Chondrocyte (in vitro differentiated cells): Measurements from ENCODE around the gene GIT1. TPM values are rescaled to one million over a fixed set of nuclear protein-coding genes. Genes with fewer than 3 reads are reported as not detected.

Experiments
- DNase-seq: peaks from one replicate; pipeline ENCODE4 v3.0.0; 2021; ENCODE audit warnings: mixed read lengths, low spot score
- H3K27ac Mint-ChIP-seq: one replicate; pipeline ENCODE4 v1.8.0; 2021; ENCODE audit warnings: mild to moderate bottlenecking, moderate library complexity, mixed read lengths; ENCODE audit not compliant: unreplicated experiment
- H3K27me3 Mint-ChIP-seq: 2 replicates; pipeline ENCODE4 v1.8.0; 2021; ENCODE audit warnings: low read depth, mixed read lengths
- H3K36me3 Mint-ChIP-seq: 2 replicates; pipeline ENCODE4 v1.8.0; 2021; ENCODE audit warnings: low read depth, mixed read lengths
- H3K4me1 Mint-ChIP-seq: 2 replicates; pipeline ENCODE4 v1.8.0; 2021; ENCODE audit warnings: low read depth, mild to moderate bottlenecking, mixed read lengths
- H3K4me3 Mint-ChIP-seq: one replicate; pipeline ENCODE4 v1.8.0; 2021; ENCODE audit warnings: mild to moderate bottlenecking, moderate library complexity, mixed read lengths; ENCODE audit not compliant: unreplicated experiment
- H3K9me3 Mint-ChIP-seq: 2 replicates; pipeline ENCODE4 v1.8.0; 2021; ENCODE audit warnings: low read depth, mixed read lengths
- CTCF ChIP-seq: fragments of 200-600 bp; sonication (generic); IDR thresholded peaks from 2 replicates; pipeline ENCODE4 v1.5.0; 2021; ENCODE audit warnings: antibody characterized with exemption, mild to moderate bottlenecking, moderate library complexity
- total RNA-seq: library from RNA; stranded (reverse); gene quantifications from 3 replicates; pipeline ENCODE4 v1.2.1, GENCODE V29; 2021

Gene GIT1
- total RNA-seq, 1 donor from 2014 or later: 37.7 TPM

- TF ChIP-seq CTCF: no peak
- Mint-ChIP-seq H3K27me3 (no peaks in the 10 kb centered on the region), H3K4me1 (peaks cover 31% of the 10 kb centered on the region), H3K36me3 (peaks cover 5% of the 10 kb centered on the region), H3K27ac (peak overlapping the region; percentile 77), H3K4me3 (peak overlapping the region; percentile 88), H3K9me3 (no peaks in the 10 kb centered on the region)
- peak; percentile 83 for DNase-seq
Observed at GRCh38 chr17:29569245-29569950, 20.1 kb downstream of the GIT1 start.

GRCh38 chr17:29568331-29569244 lies 20.9 kb downstream of the GIT1 start, which contains the start of gene TP53I13:
TP53I13 (plus strand) TSS chr17:29568701; CDS start chr17:29568759, 58 bp downstream.
- H3K27ac Mint-ChIP-seq: peak within 1 kb of the TSS; percentile 91
- H3K4me1 Mint-ChIP-seq: peaks cover 31% of the 10 kb centered on the region
- peaks cover 5% of the 10 kb centered on the region for H3K36me3 Mint-ChIP-seq
- H3K27me3 Mint-ChIP-seq: no peaks in the 10 kb centered on the region
- peak; percentile 92 for DNase-seq
- peak within 1 kb of the TSS; percentile 89 for H3K4me3 Mint-ChIP-seq
- TF ChIP-seq CTCF: peak; percentile 29
- H3K9me3 Mint-ChIP-seq: no peaks in the 10 kb centered on the region

GRCh38 chr17:29567554-29568330 lies 21.7 kb downstream of the GIT1 start:
- Mint-ChIP-seq H3K4me1 (peaks cover 25% of the 10 kb centered on the region), H3K36me3 (peaks cover 5% of the 10 kb centered on the region), H3K27ac (peak overlapping the region; percentile 91), H3K9me3 (no peaks in the 10 kb centered on the region), H3K27me3 (no peaks in the 10 kb centered on the region), H3K4me3 (peak overlapping the region; percentile 89)
- TF ChIP-seq CTCF: peak; percentile 60
- DNase-seq: no peak

- H3K4me1 Mint-ChIP-seq: peaks cover 25% of the 10 kb centered on the region
- H3K27me3 Mint-ChIP-seq: no peaks in the 10 kb centered on the region
- TF ChIP-seq CTCF: no peak
- H3K9me3 Mint-ChIP-seq: no peaks in the 10 kb centered on the region
- peak overlapping the region; percentile 79 for H3K27ac Mint-ChIP-seq
- no peak for DNase-seq
- H3K4me3 Mint-ChIP-seq: peak overlapping the region; percentile 89
- peaks cover 9% of the 10 kb centered on the region for H3K36me3 Mint-ChIP-seq
Observed at GRCh38 chr17:29567304-29567553, 22.2 kb downstream of the GIT1 start.
